Esophagus mucosa (tissue), 1 donor: ENCODE measurements around the gene MRI1. TPM values are rescaled to one million over a fixed set of nuclear protein-coding genes. Genes with fewer than 3 reads are reported as not detected.
"Not testable (repeated sequence)": the region's sequence is repeated elsewhere in the genome, so short reads cannot be mapped to it uniquely, and the experiment has no call there.

ENCODE experiments used
- ATAC-seq: fragments of 200-7000 bp; cut with Tn5 transposase; one replicate; pipeline ENCODE4 v1.9.1; 2020
- total RNA-seq: library from RNA; stranded (reverse); gene quantifications from one replicate; pipeline ENCODE4 v1.2.4, GENCODE V29; 2023
- donor health status: DM: yes; HTN: yes; CAD: no.

MRI1 gene
- total RNA-seq, 1 donor from 2014 or later = 22.4 TPM

DNA sequence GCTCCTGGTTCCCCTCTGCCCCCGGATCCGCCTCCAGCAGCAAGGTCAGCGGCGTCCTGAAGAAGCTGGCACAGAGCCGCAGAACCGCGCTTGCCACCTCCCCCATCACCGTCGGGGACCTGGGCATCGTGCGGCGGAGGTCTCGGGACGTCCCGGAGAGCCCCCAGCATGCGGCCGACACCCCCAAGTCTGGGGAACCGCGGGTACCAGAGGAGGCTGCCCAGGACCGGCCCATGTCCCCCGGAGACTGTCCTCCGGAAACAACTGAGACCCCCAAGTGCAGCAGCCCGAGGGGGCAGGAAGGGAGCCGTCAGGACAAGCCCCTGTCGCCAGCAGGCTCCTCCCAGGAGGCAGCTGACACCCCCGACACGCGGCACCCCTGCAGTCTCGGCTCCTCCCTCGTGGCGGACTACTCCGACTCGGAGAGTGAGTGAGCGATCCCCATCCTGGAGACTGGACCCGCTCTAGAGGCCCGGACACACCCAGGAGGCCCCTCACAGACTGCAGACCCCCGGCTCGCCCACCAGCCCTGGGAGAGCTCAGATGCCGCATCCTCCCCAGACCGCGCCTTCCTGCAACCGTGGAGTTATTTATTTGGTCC lies 1.6 kb upstream of the MRI1 start:
- ATAC-seq = peak; percentile 2

DNA sequence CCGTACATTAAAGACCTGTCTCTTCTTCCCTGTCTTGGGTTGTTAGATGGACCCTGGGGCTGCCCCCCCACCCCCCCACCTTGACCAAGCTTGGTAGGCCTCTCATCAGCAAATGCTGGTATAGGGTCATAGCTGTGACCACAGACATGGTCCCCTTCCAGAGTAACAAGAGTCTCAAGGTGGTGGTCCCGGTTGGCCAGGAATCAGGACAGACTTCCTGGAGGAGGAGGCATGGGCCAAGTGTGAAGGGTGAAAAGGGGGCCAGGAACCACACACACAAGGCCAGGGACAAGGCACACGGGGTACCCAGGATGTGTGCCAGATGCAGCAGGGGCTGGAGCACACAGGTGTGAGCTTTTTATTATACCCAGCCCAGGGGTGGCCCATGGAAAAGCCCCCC lies 1.1 kb upstream of the MRI1 start:
- no peak for ATAC-seq

DNA sequence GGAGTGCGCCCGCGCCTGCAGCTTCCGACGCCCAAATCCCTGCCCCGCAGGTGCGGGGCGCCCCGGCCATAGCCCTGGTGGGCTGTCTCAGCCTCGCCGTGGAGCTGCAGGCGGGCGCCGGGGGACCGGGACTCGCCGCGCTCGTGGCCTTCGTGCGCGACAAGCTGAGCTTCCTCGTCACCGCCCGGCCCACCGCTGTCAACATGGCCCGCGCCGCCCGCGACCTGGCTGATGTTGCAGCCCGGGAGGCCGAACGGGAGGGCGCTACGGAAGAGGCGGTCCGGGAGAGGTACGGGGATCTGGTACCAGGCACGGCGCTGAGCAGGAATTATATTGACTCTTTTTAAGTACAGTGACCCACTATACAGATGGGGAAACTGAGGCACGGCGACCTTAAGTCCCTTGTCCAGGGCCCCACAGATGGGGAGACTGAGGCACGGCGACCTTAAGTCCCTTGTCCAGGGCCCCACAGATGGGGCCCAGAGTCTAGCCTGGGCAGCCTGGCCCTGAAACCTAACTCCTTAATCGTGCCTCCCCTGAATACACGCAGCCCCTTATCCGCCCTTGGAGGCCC lies 586 bp downstream of the MRI1 start:
- peak; percentile 14 for ATAC-seq

DNA sequence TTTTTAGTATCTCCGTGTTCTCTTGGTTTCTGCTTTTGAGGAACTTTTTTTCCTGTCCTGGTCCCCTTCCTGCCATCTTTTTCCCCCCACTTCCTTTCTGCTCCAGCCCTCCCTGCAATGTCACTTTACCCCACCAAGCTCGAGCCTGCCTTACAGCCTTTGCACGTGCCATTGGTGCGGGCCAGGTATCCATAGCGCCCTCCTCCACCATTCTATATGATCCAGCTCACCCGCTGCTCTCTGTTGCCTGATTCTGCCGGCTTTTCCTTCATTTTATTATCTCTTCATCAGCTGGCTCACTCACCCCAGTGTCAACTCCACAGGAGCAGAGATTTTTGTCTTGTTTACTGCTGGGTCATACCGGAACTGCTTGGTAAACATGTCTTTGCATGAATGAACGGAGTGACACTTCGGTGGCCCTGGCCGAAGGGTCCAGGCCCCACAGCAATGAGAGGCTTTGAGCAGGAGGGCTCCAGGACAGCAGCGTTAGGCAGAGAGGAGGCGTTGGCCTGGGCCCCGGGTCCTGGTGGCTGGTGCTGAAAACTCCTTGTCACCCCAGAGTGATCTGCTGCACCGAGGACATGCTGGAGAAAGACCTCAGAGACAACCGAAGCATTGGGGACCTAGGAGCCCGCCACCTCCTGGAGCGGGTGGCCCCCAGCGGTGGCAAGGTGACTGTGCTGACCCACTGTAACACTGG lies 1.2 kb downstream of the MRI1 start:
- no peak for ATAC-seq

DNA sequence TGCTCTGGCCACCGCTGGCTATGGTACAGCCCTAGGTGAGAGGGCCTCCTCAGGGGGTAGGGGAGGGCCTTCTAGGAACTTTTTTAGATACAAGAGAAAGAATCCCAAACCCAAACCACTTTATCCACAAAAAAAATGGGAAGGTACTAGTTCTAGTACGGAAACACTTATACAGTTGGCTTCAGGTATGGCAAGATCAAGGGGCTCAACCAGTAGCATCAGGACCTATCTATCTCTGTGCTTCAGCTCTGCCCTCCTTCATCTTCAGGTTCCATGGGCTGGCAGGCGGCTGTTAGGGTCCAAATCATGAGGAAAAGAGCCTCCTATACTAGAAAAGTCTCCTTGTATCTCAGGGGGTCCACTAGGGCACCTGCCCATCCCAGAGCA lies 1.8 kb downstream of the MRI1 start:
- ATAC-seq = no peak

DNA sequence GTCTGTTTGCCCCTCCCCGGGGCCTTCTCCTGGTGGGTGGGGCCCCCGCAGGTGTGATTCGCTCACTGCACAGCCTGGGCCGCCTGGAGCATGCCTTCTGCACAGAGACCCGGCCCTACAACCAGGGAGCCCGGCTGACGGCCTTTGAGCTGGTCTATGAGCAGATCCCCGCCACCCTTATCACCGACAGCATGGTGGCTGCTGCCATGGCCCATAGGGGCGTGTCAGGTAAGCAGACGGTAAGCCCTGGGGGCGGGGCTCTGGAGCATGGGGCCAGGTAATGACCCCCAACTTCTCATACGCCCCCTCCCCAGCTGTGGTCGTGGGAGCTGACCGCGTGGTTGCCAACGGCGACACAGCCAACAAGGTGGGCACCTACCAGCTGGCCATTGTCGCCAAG lies 4.2 kb downstream of the MRI1 start:
- peak; percentile 3 for ATAC-seq

DNA sequence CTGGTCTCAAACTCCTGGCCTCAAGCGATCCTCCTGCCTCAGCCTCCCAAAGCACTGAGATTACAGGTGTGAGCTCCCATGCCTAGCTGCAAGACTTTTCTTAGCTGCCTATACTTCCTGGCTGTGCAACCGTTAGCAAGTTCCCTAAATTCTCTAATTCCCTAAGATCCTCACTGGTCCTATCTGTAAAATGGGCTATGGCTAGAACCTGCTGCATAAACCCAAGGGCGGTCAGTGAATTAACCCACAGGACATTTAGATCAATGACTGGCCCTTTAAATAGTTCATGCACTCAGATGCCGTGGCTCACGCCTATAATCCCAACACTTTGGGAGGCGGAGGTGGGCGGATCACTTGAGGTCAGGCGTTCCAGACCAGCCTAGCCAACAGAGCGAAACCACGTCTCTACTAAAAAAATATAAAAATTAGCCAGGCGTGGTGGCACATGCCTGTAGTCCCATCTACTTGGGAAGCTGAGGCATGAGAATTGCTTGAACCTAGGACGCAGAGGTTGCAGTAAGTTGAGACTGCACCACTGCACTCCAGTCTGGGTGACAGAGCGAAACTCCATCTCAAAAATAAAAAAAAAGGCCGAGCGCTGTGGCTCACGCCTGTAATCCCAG lies 5.8 kb downstream of the MRI1 start:
- no peak for ATAC-seq

DNA sequence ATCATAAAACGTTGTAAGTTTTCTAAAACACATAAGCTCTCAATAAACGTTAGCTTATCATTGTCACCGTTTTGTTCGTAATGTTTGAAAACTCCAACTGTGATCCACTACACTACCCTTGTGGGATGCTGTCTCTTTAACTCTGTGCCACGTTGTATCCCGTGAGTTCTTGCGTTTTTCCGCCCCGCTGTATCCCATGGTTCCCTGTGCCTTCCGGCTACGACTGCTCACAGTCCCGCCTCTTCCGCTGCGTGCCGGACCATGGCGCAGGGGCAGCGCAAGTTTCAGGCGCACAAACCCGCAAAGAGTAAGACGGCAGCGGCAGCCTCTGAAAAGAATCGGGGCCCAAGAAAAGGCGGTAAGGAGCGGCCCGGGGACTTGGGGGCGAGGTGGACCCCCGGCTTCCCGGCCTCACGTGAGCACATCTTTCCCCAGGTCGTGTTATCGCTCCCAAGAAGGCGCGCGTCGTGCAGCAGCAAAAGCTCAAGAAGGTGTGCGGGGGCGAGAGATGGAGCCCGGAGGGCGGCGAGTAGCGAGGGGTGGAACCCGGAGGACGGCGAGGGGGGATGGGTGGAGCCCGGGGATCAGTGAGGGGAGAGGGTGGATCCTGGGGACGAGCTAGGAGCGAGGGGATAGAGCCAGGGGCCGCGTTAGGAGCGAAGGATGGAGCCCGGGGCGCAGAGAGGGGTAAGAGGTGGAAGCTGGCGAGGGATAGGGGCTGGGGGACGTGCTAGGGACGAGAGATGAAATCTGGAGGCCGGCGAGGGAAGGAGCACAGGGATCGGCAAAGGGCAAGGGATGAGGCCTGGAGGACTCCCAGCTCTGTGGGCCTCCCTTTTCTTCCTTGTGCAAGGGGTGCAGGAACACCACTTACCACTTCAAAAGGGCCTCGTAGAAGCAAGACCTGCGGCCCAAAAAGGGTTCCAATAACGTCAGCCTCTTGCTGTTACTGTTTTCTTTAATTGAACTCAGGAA lies 10.2 kb downstream of the MRI1 start, which contains the start of gene C19orf53:
C19orf53 (plus strand) TSS at position 240 of the 975 bp plus-strand sequence; CDS start at position 262, 22 bp downstream.
- ATAC-seq = peak; percentile 94

DNA sequence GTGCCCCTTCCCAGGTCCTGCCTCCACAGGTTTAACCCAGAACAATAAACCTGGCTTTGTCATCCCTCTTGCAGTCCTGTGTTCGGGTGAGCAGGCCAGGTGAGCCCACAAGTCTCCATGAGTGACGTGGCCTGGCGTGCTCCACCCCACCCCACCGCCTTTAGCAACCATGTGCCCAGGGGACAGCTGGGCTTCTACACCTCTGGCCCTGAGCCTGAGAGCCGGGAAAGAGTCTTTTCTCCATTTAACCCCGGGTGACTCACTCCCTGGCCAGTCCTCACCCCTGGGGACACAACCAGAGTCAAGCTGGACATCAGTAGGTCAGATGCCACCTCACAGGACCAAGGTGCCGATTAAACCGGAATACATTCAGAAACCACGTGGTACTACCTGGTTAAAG lies 14.1 kb downstream of the MRI1 start:
- no peak for ATAC-seq

DNA sequence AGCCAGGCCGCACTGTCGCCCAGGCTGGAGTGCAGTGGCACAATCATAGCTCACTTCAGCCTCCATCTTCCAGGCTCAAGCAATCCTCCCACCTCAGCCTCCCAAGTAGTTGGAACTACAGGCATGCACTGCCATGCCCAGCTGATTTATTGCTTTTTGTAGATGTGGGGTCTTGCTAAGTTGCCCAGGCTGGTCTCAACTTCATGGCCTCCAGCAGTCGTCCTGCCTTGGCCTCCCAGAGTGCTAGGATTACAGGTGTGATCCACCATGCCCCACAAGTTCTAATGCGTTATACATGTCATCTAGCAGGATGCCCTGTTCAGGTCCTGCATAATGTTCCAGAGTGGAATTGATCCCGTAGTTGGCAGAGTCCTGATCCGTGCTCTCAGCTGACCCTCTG lies 14.5 kb downstream of the MRI1 start:
- ATAC-seq = no peak

DNA sequence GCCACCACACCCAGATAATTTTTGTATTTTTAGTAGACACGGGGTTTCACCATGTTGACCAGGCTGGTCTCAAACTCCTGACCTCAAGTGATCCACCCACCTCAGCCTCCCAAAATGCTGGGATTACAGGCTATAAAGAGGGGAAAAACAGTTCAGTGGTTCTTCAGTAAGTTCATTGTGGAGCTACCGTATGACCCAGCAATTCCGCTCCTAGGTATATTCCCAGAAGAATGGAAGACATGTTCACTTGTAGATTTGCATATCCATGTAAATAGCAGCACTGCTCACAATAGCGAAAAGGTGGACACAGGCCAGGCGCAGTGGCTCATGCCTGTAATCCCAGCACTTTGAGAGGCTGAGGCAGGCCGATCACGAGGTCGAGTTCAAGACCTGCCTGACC lies 15.5 kb downstream of the MRI1 start:
- not testable (repeated sequence) for ATAC-seq

DNA sequence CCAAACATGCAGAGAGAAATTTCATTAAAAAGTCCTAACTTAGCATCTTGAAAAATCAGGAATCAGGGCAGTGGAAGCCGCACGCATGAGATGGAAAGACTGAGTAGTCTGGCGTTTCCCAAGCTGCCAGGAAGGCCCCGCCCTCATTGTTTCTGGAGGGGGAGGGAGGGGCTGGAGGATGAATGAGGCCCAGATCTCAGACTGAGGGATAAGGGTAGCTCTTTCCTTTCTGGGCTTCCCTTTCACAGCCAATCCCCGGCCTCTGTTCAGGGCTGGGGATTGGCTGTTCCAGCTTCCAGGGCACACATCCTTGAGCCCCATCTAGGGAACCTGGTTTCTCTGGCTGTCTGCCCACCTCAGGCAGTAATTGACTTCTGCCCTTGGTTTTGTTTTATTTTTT lies 17.2 kb downstream of the MRI1 start:
- ATAC-seq = peak; percentile 67

DNA sequence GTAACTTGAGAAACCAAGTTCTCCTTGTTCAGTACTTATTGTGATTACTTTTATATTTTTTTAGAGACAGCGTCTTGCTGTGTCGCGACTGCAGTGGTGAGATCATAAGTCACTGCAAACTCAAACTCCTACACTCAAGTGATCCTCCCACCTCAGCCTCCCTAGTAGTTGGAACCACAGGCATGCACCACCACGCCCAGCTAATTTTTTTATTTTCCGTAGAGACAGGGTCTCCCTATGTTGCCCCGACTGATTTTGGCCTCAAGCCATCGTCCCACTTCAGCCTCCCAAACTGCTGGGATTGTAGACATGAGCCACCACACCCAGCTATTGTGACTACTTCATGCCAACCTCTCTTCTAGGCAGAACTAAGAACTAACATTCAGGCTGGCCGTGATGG lies 18.2 kb downstream of the MRI1 start:
- ATAC-seq = peak; percentile 12

DNA sequence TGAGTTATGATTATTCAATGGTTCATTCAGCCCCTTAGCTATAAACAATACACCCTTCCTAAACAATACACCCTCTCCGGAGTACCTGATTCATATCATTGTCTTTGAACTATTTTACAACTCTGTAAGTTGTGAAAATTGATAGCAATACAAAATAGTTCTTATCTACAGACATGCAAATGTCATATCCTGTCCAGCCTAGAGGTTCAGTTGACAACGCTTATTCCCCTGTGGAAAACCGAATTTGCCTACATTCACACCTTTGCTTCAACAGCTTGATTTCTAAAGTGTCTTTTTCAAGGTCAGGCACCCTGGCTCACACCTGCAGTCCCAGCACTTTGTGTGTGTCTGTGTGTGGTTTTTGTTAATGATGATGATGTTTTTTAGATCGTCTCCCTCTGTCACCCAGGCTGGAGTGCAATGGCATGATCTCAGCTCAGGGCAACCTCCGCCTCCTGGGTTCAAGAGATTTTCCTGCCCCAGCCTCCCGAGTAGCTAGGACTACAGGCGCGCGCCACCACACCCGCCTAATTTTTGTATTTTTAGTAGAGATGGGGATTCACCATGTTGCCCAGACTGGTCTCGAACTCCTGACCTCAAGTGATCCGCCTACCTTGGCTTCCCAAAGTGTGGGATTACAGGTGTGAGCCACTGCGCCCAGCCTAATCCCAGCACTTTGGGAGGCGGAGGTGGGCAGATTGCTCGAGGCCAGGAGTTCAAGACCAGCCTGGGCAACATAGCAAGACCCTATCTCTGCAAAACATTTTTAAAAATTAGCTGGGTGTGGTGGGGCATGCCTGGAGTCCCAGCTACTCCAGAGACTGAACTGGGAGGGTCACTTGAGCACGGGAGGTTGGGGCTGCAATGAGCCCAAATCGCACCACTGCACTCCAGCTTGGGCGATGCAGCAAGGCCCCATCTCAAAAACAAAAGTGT lies 19.5 kb downstream of the MRI1 start:
- ATAC-seq = no peak

DNA sequence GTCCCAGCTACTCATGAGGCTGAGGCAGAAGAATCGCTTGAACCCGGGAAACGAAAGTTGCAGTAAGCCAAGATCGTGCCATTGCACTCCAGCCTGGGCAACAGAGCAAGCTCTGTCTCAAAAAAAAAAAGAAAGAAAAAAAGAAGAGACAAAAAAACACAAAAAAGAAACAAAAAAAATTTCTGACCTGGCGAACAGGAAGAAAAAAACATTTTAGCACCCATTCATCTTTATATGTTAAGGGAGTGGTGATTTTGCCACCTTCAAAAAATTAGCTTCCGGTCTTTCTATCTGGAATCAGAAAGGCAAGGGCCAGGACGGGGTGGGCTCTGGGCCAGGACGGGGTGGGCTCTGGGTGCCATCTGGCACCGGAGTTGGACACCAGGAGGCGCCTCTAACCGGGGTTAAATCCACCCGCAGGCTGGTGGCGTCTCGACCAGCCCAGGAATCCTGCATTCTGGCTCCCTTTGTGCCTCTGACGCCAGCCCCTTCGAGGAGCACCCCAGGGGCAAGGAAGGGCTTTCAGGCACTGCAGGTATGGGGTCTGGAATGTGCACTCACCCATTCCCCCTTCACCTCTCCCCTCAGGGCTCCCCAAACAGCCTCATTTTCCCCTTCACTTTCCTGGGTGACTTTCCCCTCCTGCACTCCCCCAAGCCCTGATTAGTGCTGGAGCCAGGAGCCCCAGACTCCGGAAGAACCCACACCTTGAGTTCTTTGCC lies 20.6 kb downstream of the MRI1 start:
- peak; percentile 44 for ATAC-seq

DNA sequence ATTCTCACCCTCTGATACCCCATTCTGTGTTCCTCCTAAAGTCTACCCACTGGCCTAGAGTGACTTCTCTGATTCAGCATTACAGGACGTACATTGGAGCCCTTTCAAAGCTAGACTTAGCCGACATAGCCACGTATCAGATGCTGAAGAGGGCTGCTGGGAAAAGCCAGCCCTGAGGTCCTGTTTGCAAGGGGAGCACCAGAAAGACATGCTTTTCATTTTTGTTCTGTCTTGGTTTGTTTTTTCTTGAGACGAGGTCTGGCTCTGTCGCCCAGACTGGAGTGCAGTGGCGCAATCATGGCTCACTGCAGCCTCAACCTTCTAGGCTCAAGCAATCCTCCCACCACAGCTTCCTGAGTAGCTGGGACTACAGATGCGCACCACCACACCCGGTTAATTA lies 24.7 kb downstream of the MRI1 start:
- no peak for ATAC-seq

DNA sequence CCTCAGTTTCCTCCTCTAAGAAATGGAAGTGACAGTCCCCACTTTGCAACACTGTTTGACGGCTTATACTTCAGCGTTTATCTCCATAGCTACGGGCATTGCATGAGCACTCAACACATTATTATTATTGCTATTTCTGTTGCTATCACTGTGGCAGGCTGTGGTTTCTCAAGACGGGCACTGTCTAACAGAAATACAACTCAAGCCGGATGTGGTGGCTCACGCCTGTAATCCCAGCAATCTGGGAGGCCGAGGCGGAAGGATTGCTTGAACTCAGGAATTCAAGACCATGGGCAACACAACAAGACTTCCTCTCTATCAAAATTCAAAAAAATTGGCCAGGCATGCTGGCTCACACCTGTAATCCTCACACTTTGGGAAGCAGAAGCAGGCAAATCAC lies 26.0 kb downstream of the MRI1 start:
- ATAC-seq = no peak

DNA sequence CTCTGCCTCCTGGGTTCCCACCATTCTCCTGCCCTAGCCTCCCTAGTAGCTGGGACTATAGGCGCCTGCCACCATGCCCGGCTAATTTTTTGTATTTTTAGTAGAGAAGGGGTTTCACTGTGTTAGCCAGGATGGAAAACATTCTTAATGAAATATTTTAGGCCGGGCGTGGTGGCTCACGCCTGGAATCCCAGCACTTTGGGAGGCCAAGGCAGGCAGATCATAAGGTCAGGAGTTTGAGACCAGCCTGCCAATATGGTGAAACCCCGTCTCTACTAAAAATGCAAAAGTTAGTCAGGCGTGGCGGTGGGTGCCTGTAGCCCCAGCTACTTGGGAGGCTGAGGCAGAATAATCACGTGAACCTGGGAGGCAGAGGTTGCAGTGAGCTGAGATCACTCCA lies 29.0 kb downstream of the MRI1 start:
- ATAC-seq = not testable (repeated sequence)

DNA sequence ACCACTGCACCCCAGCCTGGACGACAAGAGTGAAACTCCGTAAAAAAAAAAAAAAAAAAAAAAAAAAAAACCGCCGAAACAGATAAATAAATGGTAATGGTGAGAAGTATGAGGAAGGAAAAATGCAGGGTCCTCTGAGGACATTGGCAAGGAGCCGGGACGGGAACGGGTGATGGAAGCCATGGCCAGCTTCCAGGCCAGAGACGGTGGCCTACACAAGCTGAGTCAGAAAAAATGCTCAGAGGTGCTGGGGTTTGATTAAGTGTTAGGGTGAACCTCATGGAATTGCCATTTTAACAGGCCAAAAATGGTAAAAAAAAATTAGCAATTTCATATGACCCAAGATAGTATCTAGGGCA lies 30.1 kb downstream of the MRI1 start:
- ATAC-seq = no peak

DNA sequence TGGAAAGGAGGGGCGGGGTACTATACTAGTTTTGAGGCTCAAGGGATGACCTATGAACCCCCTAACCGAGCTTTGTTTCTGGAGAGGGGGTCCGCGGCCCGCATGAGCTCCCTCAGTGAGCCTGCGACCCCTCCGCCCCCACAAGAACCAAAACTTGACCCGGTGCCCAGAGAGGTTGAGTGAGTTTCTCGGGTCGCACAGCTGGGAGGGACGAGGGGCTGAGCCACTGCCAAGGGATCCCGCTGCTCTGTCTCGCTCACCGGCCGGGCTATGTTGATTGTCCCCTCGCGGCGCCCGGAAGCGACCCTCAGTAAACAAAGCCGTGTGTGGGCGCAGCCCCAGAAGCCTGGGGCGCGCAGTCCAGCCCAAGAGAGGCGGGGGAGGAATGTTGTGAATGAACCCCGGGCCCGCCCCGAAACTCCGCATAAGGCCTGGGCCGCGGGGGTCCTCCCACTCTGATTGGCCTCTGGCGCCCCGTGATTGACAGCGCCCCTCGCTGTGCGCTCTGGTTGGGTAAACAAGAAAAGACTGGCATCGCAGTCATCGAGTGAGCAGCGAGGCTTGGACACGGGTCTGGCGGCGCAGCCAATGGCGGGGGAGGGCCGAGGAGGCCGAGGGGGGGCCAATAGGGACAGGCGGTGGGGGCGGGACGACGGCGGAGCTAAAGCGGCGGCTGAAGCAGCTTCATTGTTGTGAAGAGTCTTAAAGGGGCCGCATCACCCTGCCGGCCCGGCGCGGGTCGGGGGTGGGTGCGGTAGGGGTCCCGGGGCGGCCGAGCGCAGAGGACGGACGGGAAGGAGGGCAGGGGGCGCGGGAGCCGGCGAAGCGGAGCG lies 30.7 kb downstream of the MRI1 start, which contains the start of gene ZSWIM4:
ZSWIM4 (plus strand) TSS at position 687 of the 833 bp plus-strand sequence. CDS start 206 bp downstream, outside the sequence.
- peak; percentile 95 for ATAC-seq
